GM21381 (cell line): Measurements from ENCODE around the gene PABPN1L.
"Not testable (repeated sequence)": the region's sequence is repeated elsewhere in the genome, so short reads cannot be mapped to it uniquely, and the experiment has no call there.

ENCODE experiments used
- ATAC-seq: cut with Tn5 transposase; IDR thresholded peaks from one replicate; pipeline ENCODE4 v1.9.1; 2021; ENCODE audit warnings: mild to moderate bottlenecking, moderate library complexity; ENCODE audit not compliant: unreplicated experiment

PABPN1L gene

DNA sequence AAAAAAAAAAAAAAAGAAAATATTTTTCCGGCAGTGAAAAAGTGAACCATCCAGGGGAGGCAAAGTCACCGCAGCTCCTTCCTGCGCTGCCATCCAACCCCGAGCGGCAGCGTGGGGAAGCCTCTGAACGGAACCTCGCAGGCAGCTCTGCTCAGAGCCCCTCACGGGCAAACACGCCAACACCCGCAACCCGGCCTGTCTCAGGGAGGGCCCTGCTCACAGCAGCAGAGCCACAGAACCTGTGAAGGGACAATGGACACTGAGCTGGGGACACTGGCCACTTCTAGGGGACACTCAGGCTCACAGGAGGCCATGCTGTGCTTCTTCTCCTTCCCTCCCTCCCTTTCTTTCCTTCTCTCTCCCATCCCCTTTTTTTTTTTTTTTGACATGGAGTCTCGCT is 33.4 kb downstream of the PABPN1L start:
- ATAC-seq: no peak

GRCh38 chr16:88831838-88832237 is 34.6 kb downstream of the PABPN1L start:
- ATAC-seq: no peak

DNA sequence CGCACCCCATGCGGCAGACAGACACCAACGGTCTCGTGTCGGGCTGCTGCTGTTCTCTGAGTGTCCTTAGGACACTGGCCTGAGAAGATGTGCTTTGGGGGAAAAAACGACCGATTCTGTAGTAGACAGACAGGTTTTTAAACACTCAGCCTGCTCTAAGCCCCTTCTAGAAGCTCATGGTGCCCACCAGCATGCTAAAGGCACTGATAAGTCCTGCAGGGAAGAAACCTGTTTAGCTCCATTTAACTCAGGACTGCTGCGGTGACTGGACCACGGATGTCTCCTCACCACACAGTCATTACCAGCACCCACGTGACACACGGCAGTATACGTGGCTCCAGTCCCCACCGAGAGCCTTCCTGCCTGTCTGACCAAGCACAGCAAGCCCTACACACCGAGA is 35.7 kb downstream of the PABPN1L start:
- ATAC-seq: no peak

DNA sequence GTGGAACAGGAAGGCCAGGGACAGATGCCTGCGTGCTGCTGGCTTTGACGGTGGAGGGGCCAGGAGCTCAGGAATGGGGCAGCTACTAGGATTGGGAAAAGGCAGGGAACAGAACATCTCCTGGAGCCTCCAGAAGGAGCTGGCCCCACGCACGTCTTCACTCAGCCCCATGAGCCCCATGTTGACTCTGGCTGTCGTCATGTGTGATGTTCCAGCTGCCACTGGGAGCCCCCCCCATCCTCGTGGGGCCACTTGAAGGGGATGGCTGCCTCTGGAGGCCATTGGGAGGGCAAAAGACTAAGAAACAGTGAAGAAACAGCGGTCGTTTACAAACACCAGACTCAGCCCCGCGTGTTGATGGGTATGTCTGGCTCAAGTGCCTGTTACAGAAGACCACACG is 36.2 kb downstream of the PABPN1L start:
- ATAC-seq: no peak

- ATAC-seq: no peak
Measured at GRCh38 chr16:88828711-88829110, 37.7 kb downstream of the PABPN1L start.

DNA sequence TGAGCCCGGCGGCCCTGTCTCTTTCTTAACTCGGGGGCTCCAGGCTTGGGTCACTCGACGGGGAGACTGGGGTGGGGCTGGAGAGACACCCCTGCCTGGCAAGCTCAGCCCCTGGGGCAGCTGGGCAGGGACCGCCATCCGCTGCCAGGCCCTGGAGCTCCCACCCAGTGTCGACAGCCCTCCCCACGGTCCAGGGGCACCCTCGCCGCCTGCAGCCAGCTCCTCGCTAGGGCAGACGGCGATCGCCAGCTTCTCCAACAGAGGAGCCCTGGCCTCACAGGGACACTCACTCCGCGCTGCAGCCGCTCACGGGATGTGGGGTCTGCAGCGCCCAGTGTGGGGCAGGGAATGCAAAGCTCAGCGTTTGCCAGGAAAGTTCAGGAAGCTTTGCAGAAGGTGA is 38.7 kb downstream of the PABPN1L start:
- ATAC-seq: no peak

DNA sequence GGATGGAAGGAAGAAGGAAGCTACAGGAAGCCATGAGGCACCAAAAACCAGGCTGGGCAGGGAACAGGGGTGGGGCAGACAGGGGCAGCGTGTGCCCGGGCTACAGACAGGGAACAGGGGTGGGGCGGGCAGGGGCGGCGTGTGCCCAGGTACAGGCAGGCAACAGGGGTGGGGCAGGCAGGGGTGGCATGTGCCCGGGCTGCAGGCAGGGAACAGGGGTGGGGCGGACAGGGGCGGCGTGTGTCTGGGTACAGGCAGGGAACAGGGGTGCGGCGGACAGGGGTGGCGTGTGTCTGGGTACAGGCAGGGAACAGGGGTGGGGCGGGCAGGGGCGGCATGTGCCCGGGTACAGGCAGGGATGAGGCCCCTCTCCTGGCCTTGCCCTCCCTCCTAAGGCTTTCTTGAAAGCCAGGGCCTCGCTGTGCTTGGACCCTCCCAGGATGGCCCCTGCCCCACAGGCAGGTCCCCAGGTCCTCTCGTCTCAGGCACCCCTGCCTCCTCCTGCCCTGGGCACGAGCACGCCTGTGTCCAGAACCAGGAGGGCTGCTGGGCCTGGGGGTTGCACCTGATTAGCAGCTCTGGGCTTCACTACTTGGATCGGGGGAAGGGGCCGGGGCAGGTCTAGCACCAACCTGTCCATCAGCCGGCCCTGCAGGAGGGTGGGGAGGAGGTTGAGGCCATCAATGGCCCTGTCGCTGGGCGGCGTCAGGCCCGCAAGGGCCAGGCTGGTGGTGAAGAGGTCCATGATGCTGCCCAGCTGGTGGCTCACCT is 40.2 kb downstream of the PABPN1L start:
- ATAC-seq: no peak

DNA sequence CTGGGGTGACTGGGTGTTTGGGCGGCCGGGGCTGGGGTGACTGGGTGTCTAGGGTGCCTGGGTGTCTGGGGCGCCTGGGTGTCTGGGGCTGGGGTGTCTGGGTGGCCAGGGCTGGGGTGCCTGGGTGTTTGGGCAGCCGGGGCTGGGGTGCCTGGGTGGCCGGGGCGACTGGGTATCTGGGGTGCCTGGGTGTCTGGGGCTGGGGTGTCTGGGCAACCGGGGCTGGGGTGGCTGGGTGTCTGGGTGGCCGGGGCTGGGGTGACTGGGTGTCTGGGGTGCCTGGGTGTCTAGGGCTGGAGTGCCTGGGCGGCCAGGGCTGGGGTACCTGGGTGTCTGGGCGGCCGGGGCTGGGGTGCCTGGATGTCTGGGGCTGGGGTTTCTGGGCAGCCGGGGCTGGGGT is 41.3 kb downstream of the PABPN1L start:
- no peak for ATAC-seq

- no peak for ATAC-seq
Measured at GRCh38 chr16:88824256-88825077, 42.0 kb downstream of the PABPN1L start.

DNA sequence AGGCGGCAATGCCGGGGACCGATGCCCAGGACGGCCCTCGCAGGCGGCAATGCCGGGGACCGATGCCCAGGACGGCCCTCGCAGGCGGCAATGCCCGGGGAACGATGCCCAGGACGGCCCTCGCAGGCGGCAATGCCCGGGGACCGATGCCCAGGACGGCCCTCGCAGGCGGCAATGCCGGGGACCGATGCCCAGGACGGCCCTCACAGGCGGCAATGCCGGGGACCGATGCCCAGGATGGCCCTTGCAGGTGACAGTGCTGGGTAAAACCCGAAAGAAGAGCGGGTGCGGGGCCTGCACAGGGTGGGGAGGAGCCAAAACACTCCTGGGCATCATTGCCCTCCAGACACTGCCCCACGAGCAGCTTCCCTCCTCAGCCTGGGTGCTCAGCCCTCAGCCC is 42.8 kb downstream of the PABPN1L start:
- not testable (repeated sequence) for ATAC-seq

GRCh38 chr16:88822281-88823040 is 44.0 kb downstream of the PABPN1L start:
- ATAC-seq: no peak

- no peak for ATAC-seq
Measured at GRCh38 chr16:88821168-88821850, 45.2 kb downstream of the PABPN1L start.

- ATAC-seq: no peak
Measured at GRCh38 chr16:88820385-88821025, 46.0 kb downstream of the PABPN1L start.

DNA sequence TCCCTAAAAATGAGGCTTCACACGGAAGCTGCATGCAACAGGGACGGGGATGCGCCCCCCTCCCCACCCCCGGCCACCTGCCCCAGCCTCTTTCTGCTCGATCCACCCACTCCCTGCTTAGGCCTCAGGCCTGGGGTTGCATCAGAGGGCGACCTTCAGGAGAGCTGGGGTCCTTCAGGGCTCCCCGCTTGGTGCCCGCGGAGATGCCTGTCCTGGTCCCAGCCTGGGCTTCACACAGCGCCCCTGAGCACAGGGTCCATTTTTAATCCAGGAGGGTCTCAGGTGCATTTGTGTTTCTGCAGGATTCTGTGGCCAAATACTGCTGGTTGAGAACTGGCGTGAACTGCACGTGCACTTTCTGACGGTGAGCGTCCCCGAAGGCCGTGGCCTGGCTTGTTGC is 47.3 kb downstream of the PABPN1L start:
- no peak for ATAC-seq

DNA sequence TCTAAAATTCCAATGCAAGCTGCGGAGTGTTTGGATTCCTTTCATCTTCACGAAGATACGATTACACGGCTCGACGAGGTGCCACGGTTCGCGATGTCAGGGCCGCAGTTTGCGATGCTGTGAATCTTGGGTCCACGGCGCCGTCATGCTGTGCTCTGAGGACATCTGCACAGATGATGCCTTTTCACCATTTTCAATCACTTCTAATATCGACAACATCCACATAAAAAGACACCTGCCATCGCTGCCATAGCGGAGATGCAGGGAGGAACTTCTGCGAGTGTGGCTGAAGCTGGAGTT is 47.9 kb downstream of the PABPN1L start:
- ATAC-seq: no peak

- no peak for ATAC-seq
Measured at GRCh38 chr16:88817785-88818574, 48.5 kb downstream of the PABPN1L start.

DNA sequence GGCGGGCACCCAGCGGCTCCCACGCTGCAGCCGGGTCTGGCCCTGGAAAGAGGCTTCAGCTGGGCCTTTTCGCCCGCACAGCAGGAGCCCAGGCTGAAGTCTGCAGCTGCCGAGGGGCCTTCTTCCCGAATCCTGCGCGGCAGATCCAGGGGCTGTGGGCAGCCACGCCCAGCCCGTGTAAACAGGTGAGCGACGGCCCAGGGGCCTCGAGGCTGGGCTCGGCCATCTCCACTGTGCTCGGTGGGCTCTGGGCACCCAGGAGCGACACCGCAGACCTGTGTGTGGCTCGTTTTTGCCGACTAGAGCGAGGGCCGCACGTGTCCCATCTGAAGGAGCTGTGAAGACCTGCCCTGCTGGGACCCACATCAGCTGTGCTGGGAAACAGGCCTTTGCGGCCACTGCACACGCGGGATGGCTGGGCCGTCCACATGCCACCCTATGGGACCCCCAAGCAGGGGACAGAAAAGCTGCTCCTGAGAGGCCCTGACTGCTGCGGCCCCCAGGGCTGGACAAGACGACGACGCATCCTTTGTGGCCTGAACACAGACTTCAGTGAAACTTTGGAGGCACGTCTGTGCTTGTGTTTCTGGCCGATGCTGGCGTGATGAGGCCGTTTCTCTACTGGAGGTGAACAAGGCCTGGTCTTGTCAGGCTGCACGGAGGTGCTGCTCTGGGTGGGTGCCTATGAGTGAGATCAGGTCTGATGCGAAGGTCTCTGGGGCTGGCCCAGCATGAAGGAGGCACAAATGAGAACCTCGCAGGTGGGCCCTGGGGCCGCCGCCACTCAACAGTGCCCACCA is 49.5 kb downstream of the PABPN1L start:
- no peak for ATAC-seq

GRCh38 chr16:88815901-88816589 is 50.4 kb downstream of the PABPN1L start:
- no peak for ATAC-seq
